HFFc6 (cell line): ENCODE measurements around the gene RASSF4. TPM values are rescaled to one million over a fixed set of nuclear protein-coding genes. Genes with fewer than 3 reads are reported as not detected.
A peak's percentile ranks its signal among the peaks of the same experiment; 100 is the strongest.

Experiments
- DNase-seq: peaks from one replicate; pipeline ENCODE4 v3.0.0-alpha.2; 2018
- H3K27ac Mint-ChIP-seq: 2 replicates; pipeline ENCODE4 v1.8.0; 2020; ENCODE audit warnings: mild to moderate bottlenecking, mixed read lengths
- H3K27me3 Mint-ChIP-seq: 2 replicates; pipeline ENCODE4 v1.8.0; 2021; ENCODE audit warnings: mild to moderate bottlenecking, moderate library complexity, mixed read lengths; ENCODE audit not compliant: insufficient read depth
- H3K36me3 Mint-ChIP-seq: 2 replicates; pipeline ENCODE4 v1.8.0; 2021; ENCODE audit warnings: low read depth, mixed read lengths
- H3K4me1 Mint-ChIP-seq: 2 replicates; pipeline ENCODE4 v1.8.0; 2020; ENCODE audit warnings: low read depth, mixed read lengths
- H3K4me3 Mint-ChIP-seq: 2 replicates; pipeline ENCODE4 v1.8.0; 2020; ENCODE audit warnings: mild to moderate bottlenecking, moderate library complexity, mixed read lengths
- H3K9me3 Mint-ChIP-seq: 2 replicates; pipeline ENCODE4 v1.8.0; 2020; ENCODE audit warnings: mild to moderate bottlenecking, mixed read lengths
- CTCF ChIP-seq: fragments of 200-600 bp; sonication (generic); IDR thresholded peaks from 2 replicates; pipeline ENCODE4 v1.5.0; 2021; ENCODE audit warnings: antibody characterized with exemption, mild to moderate bottlenecking
- total RNA-seq, 6 experiments: library from RNA; stranded (reverse); fragmentation: NEBNext Ultra II Directional; extraction: Animal tissue kit (Norgen Biotek cat#: 25700); gene quantifications; 2 replicates in 1 of 6; 3 replicates in 5 of 6; pipeline ENCODE4 v1.2.3, GENCODE V29; 2021

The RASSF4 gene
- total RNA-seq, 6 experiments from 2014 or later: 1.1 to 3.8 (median 2.9) TPM

GRCh38 chr10:44995581-44995913 lies 35.9 kb downstream of the RASSF4 start:
- H3K4me1 Mint-ChIP-seq: peaks cover 38% of the 10 kb centered on the region
- no peaks in the 10 kb centered on the region for H3K36me3 Mint-ChIP-seq
- H3K4me3 Mint-ChIP-seq: no peak overlapping the region
- H3K9me3 Mint-ChIP-seq: no peaks in the 10 kb centered on the region
- no peak for DNase-seq
- H3K27me3 Mint-ChIP-seq: no peaks in the 10 kb centered on the region; the same call in none of the 2 replicates
- no peak for TF ChIP-seq CTCF
- H3K27ac Mint-ChIP-seq: 0 out of 2 replicates have a peak overlapping the region, but pooled peaks have one; percentile 9

DNA sequence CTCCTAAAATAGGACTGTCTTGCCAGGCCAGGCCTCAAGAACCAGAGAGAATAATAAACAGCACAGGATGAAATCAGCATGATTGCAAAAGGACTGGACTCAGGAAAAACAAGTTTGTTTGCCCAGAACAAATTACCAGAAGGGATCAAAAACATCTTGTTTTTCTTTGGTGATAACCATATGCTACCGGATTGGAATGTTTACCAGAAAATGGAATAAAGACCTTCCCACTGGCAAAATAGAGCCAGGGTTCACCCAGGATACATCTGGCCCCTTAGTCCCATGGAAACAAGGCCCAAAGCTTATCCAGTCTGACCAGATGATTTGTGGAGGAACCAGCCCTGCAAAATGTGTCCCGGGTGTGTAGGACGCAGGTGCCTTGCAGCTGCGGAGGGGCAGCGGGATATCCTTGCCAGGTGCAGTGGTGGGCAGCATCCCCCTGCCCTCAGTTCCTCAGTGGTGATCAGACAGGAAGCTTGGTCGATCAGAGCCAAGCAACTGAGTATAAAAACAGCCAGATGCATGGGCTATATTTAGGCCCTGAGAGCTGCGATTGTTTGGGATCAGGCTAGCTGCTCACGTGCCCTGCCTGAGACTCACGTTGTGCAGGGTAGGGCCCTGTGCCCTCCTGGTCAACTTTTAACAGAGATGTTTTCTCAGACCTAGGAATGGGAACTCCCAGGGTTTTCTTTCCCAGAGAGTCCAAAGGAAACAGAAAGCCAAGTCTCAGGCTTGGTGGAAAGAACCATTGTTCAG lies 36.5 kb downstream of the RASSF4 start:
- no peaks in the 10 kb centered on the region; the same call in none of the 2 replicates for H3K27me3 Mint-ChIP-seq
- H3K36me3 Mint-ChIP-seq: no peaks in the 10 kb centered on the region
- DNase-seq: no peak
- 0 out of 2 replicates have a peak overlapping the region, but pooled peaks have one; percentile 9 for H3K27ac Mint-ChIP-seq
- no peaks in the 10 kb centered on the region for H3K9me3 Mint-ChIP-seq
- H3K4me1 Mint-ChIP-seq: peaks cover 42% of the 10 kb centered on the region
- TF ChIP-seq CTCF: no peak
- H3K4me3 Mint-ChIP-seq: no peak overlapping the region

DNA sequence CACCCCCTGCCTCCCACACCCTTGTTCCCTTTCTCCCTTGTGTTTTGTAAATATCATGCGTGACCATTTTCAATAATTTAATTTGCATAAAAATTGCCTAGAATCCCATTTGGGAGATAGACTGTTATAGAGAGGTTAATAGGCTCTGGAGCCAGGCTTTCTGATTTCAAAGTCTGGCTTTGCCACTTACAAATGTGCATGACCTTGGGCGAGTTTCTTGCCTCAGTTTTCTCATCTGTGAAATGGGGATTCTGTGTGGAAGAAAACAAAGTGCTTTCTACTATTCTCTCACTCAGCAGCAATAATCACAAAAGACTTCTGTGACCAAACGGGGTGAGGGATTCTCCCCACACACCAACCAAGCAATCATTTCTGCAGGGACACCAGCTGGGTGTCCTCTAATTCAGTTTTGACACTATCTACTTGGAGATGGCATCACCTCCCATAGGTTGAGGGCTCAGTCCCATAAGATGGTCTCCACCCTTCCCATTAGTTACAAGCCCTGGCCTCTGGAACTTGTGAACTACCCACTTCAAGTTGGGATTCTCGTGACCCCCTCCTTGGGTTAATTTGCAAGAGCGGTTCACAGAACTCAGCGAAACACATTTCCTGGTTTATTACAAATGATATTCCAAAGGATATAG lies 37.6 kb downstream of the RASSF4 start:
- TF ChIP-seq CTCF: no peak
- H3K27ac Mint-ChIP-seq: no peak overlapping the region
- no peaks in the 10 kb centered on the region; the same call in none of the 2 replicates for H3K27me3 Mint-ChIP-seq
- H3K36me3 Mint-ChIP-seq: peaks cover 1% of the 10 kb centered on the region
- H3K4me3 Mint-ChIP-seq: no peak overlapping the region
- no peak for DNase-seq
- peaks cover 52% of the 10 kb centered on the region for H3K4me1 Mint-ChIP-seq
- no peaks in the 10 kb centered on the region for H3K9me3 Mint-ChIP-seq

DNA sequence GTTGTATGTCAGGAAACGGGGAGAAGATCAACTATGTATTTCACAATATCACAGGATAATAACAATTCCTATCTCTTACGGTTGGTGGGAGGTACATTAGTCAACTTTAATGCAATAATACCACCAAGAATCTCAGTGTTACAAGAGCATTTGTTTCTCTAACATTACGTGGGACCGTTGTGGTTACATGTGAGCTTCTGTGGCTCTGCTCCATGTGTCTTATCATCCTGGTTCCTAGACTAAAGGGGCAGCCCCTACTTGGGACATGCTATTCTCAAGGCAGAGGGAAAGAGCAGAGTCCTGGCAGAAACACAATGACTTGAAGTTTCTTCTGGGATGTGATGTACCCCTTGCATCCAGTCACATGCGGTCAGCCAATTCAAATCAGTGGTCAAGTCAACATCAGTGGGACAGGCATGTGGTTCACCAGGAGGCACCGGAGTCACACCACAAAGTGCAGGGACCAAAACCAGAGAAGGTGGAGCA lies 38.6 kb downstream of the RASSF4 start:
- no peak for DNase-seq
- peaks cover 7% of the 10 kb centered on the region for H3K36me3 Mint-ChIP-seq
- peaks cover 2% of the 10 kb centered on the region for H3K27me3 Mint-ChIP-seq
- peaks cover 1% of the 10 kb centered on the region; the same call in 1 of the 2 replicates for H3K9me3 Mint-ChIP-seq
- no peak overlapping the region for H3K27ac Mint-ChIP-seq
- TF ChIP-seq CTCF: no peak
- no peak overlapping the region for H3K4me3 Mint-ChIP-seq
- peaks cover 58% of the 10 kb centered on the region for H3K4me1 Mint-ChIP-seq

GRCh38 chr10:45000138-45000751 lies 40.6 kb downstream of the RASSF4 start:
- no peak for DNase-seq
- H3K27me3 Mint-ChIP-seq: peaks cover 2% of the 10 kb centered on the region; the same call in 1 of the 2 replicates

More at GRCh38 chr10:45000138-45000751, 40.6 kb downstream of the RASSF4 start:
- Mint-ChIP-seq H3K9me3 (peaks cover 3% of the 10 kb centered on the region; the same call in 1 of the 2 replicates), H3K4me1 (peaks cover 41% of the 10 kb centered on the region), H3K4me3 (peak overlapping the region; percentile 88), H3K36me3 (peaks cover 26% of the 10 kb centered on the region), H3K27ac (peak overlapping the region; percentile 95)
- TF ChIP-seq CTCF: no peak
